ENCODE data around the gene SSTR3.

DNA sequence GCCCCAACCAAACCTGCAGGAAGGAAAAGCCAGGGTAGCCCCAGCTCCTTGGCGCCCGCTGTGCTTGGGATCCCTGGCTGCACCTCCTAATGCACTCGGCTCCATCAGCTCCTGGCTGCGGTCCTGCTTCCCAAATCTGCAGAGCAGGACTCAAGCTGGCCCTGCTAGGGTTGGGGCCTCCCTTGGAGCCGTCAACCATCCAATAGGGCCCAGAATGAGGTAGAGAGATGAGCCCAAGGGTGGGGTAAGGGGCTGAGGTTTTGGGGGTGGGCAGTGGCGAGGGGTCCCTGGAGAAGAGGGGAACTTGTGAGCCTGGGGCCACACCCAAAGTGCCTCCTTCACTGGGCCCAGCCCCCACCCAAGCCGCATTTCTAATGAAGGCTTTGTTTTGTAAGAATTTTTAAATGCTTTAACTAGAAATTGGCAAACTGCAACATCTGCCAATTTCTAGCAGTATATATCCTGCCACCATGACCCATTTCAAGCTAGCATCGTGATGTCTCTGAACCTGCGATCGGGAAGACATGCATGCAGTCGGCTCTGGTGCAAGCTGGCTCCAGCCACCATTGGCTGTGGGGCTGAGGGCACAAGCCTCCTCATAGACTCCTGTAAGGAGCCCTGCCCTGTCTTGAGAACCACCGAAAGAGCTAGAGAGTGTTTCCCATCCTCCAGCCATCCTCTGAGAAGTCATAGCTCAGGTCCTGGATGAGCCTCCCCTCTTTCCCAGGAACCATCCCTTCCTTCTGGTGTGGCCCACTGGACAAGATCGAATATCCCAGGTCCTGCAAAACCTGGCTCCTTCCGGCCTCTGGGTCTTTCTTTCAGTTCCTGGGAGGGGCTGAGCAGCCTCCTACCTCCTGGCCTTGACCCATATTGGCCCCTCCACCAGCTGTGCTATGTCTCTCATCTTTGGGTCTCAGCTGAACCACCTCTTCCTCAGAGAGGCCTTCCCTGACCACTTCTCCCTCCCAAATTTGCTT is 39.7 kb downstream of the SSTR3 start:
- TF ChIP-seq, protein P1, sequence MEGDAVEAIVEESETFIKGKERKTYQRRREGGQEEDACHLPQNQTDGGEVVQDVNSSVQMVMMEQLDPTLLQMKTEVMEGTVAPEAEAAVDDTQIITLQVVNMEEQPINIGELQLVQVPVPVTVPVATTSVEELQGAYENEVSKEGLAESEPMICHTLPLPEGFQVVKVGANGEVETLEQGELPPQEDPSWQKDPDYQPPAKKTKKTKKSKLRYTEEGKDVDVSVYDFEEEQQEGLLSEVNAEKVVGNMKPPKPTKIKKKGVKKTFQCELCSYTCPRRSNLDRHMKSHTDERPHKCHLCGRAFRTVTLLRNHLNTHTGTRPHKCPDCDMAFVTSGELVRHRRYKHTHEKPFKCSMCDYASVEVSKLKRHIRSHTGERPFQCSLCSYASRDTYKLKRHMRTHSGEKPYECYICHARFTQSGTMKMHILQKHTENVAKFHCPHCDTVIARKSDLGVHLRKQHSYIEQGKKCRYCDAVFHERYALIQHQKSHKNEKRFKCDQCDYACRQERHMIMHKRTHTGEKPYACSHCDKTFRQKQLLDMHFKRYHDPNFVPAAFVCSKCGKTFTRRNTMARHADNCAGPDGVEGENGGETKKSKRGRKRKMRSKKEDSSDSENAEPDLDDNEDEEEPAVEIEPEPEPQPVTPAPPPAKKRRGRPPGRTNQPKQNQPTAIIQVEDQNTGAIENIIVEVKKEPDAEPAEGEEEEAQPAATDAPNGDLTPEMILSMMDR (IDR thresholded peaks at IDR 0.05): no peak
- TF ChIP-seq EZH2 (IDR thresholded peaks at IDR 0.05; ENCODE audit: borderline replicate concordance, insufficient read depth, low read depth, low read length, poor library complexity, severe bottlenecking): no peak

Data from B cell (primary cell).